ENCODE results near the gene LSM14A.

LSM14A gene

DNA sequence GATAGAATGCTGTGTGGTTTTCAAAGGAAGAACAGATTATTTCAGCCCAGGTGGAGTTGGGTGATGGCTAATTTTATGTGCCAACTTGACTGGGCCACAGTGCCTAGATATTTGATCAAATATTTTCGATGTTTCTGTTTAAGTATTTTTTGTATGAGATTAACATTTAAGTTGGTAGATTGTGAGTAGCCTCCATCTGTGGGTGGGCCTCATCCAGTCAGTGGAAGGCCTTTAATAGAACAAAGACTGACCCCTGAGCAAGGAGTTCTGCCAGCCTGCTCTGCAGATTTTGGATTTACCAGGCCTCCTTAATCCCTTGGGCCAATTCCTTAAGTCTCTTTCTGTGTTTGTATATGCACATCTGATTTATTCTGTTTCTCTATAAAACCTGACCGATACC, 13.9 kb downstream of the LSM14A start:
- no peak overlapping the region for H3K27ac ChIP-seq (ENCODE audit: low read length)
- H3K79me2 ChIP-seq (ENCODE audit: low read length) = peaks cover 100% of the 10 kb centered on the region
- no peaks in the 10 kb centered on the region for H3K36me3 ChIP-seq (replicated peaks; ENCODE audit: insufficient read depth, low read length)
- peaks cover 85% of the 10 kb centered on the region for H4K20me1 ChIP-seq (ENCODE audit: insufficient read depth, low read length)
- H3K9me2 ChIP-seq (replicated peaks; ENCODE audit: insufficient read depth, low read length) = no peaks in the 10 kb centered on the region
- H3K4me1 ChIP-seq (ENCODE audit: low read length) = no peaks in the 10 kb centered on the region
- H2AFZ ChIP-seq (ENCODE audit: low read length) = no peak overlapping the region
- no peak overlapping the region for H3K4me2 ChIP-seq (ENCODE audit: low read depth, low read length)
- no peak overlapping the region for H3K9ac ChIP-seq (ENCODE audit: low read length)
- peaks cover 4% of the 10 kb centered on the region; the same call in 1 of the 2 replicates for H3F3A ChIP-seq (ENCODE audit: insufficient read depth, low read length)
- no peak overlapping the region for H3K4me3 ChIP-seq (ENCODE audit: low read length)
- H3K9me3 ChIP-seq (replicated peaks; ENCODE audit: insufficient read depth, low read length) = no peaks in the 10 kb centered on the region
- TF ChIP-seq EZH2phosphoT487 (IDR thresholded peaks at IDR 0.05; ENCODE audit: low read length) = no peak
- TF ChIP-seq, protein P1, sequence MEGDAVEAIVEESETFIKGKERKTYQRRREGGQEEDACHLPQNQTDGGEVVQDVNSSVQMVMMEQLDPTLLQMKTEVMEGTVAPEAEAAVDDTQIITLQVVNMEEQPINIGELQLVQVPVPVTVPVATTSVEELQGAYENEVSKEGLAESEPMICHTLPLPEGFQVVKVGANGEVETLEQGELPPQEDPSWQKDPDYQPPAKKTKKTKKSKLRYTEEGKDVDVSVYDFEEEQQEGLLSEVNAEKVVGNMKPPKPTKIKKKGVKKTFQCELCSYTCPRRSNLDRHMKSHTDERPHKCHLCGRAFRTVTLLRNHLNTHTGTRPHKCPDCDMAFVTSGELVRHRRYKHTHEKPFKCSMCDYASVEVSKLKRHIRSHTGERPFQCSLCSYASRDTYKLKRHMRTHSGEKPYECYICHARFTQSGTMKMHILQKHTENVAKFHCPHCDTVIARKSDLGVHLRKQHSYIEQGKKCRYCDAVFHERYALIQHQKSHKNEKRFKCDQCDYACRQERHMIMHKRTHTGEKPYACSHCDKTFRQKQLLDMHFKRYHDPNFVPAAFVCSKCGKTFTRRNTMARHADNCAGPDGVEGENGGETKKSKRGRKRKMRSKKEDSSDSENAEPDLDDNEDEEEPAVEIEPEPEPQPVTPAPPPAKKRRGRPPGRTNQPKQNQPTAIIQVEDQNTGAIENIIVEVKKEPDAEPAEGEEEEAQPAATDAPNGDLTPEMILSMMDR (IDR thresholded peaks at IDR 0.05; ENCODE audit: low read length) = no peak
- TF ChIP-seq EZH2 (optimal IDR thresholded peaks at IDR 0.05; ENCODE audit: low read depth, low read length) = no peak
- H3K27me3 ChIP-seq (replicated peaks; ENCODE audit: insufficient read depth, low read length) = no peaks in the 10 kb centered on the region
- DNase-seq = no peak

DNA sequence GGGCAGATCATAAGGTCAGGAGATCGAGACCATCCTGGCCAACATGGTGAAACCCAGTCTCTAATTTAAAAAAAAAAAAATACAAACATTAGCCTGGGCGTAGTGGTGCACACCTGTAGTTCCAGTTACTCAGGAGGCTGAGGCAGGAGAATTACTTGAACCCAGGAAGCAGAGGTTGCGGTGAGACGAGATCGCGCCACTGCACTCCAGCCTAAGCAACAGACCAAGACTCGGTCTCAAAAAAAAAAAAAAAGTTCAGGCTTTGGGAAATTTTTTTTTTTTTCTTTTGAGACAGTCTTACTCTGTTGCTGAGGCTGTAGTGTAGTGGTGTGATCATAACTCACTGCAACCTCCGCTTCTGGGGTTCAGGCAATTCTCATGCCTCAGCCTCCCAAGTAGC, 14.7 kb downstream of the LSM14A start:
- TF ChIP-seq, protein P1 (IDR thresholded peaks at IDR 0.05; ENCODE audit: low read length) = no peak
- Histone ChIP-seq H3K27ac (ENCODE audit: low read length) (no peak overlapping the region), H3K9me3 (replicated peaks; ENCODE audit: insufficient read depth, low read length) (no peaks in the 10 kb centered on the region), H2AFZ (ENCODE audit: low read length) (no peak overlapping the region), H3F3A (ENCODE audit: insufficient read depth, low read length) (peaks cover 4% of the 10 kb centered on the region; the same call in 1 of the 2 replicates), H3K27me3 (replicated peaks; ENCODE audit: insufficient read depth, low read length) (no peaks in the 10 kb centered on the region), H3K9me2 (replicated peaks; ENCODE audit: insufficient read depth, low read length) (no peaks in the 10 kb centered on the region), H3K4me2 (ENCODE audit: low read depth, low read length) (no peak overlapping the region), H4K20me1 (ENCODE audit: insufficient read depth, low read length) (peaks cover 88% of the 10 kb centered on the region), H3K4me3 (ENCODE audit: low read length) (no peak overlapping the region), H3K9ac (ENCODE audit: low read length) (no peak overlapping the region), H3K36me3 (replicated peaks; ENCODE audit: insufficient read depth, low read length) (no peaks in the 10 kb centered on the region), H3K79me2 (ENCODE audit: low read length) (peaks cover 100% of the 10 kb centered on the region), H3K4me1 (ENCODE audit: low read length) (no peaks in the 10 kb centered on the region)
- no peak for DNase-seq

DNA sequence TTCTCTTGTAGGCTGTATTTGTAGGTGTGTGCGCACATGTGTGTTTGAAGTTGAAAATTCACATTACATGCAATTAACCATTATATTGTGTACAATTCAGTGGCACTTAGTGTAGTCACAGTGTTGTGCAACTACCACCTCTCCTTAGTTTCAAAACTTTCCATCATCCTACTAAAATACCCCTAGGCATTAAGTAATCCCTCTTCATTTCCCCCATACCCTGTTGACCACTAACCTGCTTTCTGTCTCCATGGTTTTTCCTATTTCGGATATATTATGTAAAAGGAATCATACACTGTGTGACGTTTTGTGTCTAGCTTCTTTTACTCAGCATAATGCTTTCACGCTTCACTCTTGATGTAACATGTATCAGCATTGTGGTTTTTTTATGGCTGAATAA, 16.1 kb downstream of the LSM14A start:
- H3K4me2 ChIP-seq (ENCODE audit: low read depth, low read length) = no peak overlapping the region
- TF ChIP-seq, protein P1 (IDR thresholded peaks at IDR 0.05; ENCODE audit: low read length) = no peak
- TF ChIP-seq EZH2phosphoT487 (IDR thresholded peaks at IDR 0.05; ENCODE audit: low read length) (no peak), EZH2 (optimal IDR thresholded peaks at IDR 0.05; ENCODE audit: low read depth, low read length) (no peak)
- peaks cover 90% of the 10 kb centered on the region for H4K20me1 ChIP-seq (ENCODE audit: insufficient read depth, low read length)

More for the DNA sequence above, 16.1 kb downstream of the LSM14A start:
- Histone ChIP-seq H3K9me3 (replicated peaks; ENCODE audit: insufficient read depth, low read length) (no peaks in the 10 kb centered on the region), H3K36me3 (replicated peaks; ENCODE audit: insufficient read depth, low read length) (no peaks in the 10 kb centered on the region), H2AFZ (ENCODE audit: low read length) (no peak overlapping the region), H3K27ac (ENCODE audit: low read length) (no peak overlapping the region), H3K79me2 (ENCODE audit: low read length) (peaks cover 100% of the 10 kb centered on the region), H3K9me2 (replicated peaks; ENCODE audit: insufficient read depth, low read length) (no peaks in the 10 kb centered on the region), H3F3A (ENCODE audit: insufficient read depth, low read length) (peaks cover 4% of the 10 kb centered on the region; the same call in 1 of the 2 replicates), H3K27me3 (replicated peaks; ENCODE audit: insufficient read depth, low read length) (no peaks in the 10 kb centered on the region), H3K4me1 (ENCODE audit: low read length) (no peaks in the 10 kb centered on the region), H3K4me3 (ENCODE audit: low read length) (no peak overlapping the region), H3K9ac (ENCODE audit: low read length) (no peak overlapping the region)
- DNase-seq = no peak

Measured in MM.1S (cell line).